Measurements from ENCODE around the gene BCL7C.

- TF ChIP-seq CTCF (IDR thresholded peaks at IDR 0.05) (no peak), POLR2A (IDR thresholded peaks at IDR 0.05) (no peak)
Observed at GRCh38 chr16:30838876-30839471, 54.9 kb downstream of the BCL7C start.
